HepG2 (cell line): ENCODE data around the gene DPH1. TPM values are rescaled to one million over a fixed set of nuclear protein-coding genes. Genes with fewer than 3 reads are reported as not detected.

Experiments
- FOXJ3 ChIP-seq: sonication (generic); formaldehyde crosslinking; IDR thresholded peaks from 2 replicates; pipeline ENCODE4 v1.4.0; 2020; ENCODE audit warnings: missing genetic modification reagents, mild to moderate bottlenecking, borderline replicate concordance
- FOXK1 ChIP-seq: sonication (generic); formaldehyde crosslinking; IDR thresholded peaks from 2 replicates; pipeline ENCODE4 v1.4.0; 2020; ENCODE audit warnings: low read depth, missing genetic modification reagents, borderline replicate concordance
- HNF4A ChIP-seq: sonication (generic); formaldehyde crosslinking; IDR thresholded peaks from 2 replicates; pipeline ENCODE4 v1.4.0; 2020; ENCODE audit warnings: missing genetic modification reagents
- HOXD1 ChIP-seq: sonication (generic); formaldehyde crosslinking; IDR thresholded peaks from 2 replicates; pipeline ENCODE4 v1.5.0; 2020; ENCODE audit warnings: missing genetic modification reagents
- KLF11 ChIP-seq: IDR thresholded peaks from 2 replicates; pipeline ENCODE4 v1.6.1; 2016; ENCODE audit warnings: missing compliant biosample characterization
- KMT2B ChIP-seq: IDR thresholded peaks from 2 replicates; pipeline ENCODE4 v1.6.1; 2016; ENCODE audit warnings: missing genetic modification reagents, missing compliant biosample characterization
- MZF1 ChIP-seq: sonication (generic); formaldehyde crosslinking; IDR thresholded peaks from 2 replicates; pipeline ENCODE4 v1.8.1; 2023; ENCODE audit warnings: mild to moderate bottlenecking, missing genetic modification reagents, borderline replicate concordance
- NFATC3 ChIP-seq: sonication (generic); formaldehyde crosslinking; IDR thresholded peaks from 2 replicates; pipeline ENCODE4 v1.5.1; 2020; ENCODE audit warnings: mild to moderate bottlenecking, missing genetic modification reagents
- PHF21A ChIP-seq: sonication (generic); formaldehyde crosslinking; IDR thresholded peaks from 2 replicates; pipeline ENCODE4 v1.5.0; 2020; ENCODE audit warnings: mild to moderate bottlenecking, missing genetic modification reagents
- POGZ ChIP-seq: sonication (generic); formaldehyde crosslinking; IDR thresholded peaks from 2 replicates; pipeline ENCODE4 v1.4.0; 2020; ENCODE audit warnings: mild to moderate bottlenecking, missing genetic modification reagents
- SCMH1 ChIP-seq: sonication (generic); formaldehyde crosslinking; IDR thresholded peaks from 2 replicates; pipeline ENCODE4 v1.9.0; 2021; ENCODE audit warnings: missing genetic modification reagents, mild to moderate bottlenecking, borderline replicate concordance
- STAT6 ChIP-seq: sonication (generic); formaldehyde crosslinking; IDR thresholded peaks from 2 replicates; pipeline ENCODE4 v1.4.0; 2020; ENCODE audit warnings: missing genetic modification reagents, mild to moderate bottlenecking, borderline replicate concordance
- ZBTB39 ChIP-seq: sonication (generic); formaldehyde crosslinking; IDR thresholded peaks from 2 replicates; pipeline ENCODE4 v1.5.0; 2020; ENCODE audit warnings: missing genetic modification reagents
- ZHX2 ChIP-seq, 2 experiments: sonication (generic) in 1 of 2; formaldehyde crosslinking in 1 of 2; IDR thresholded peaks; 2 replicates each; pipeline versions ENCODE4 v1.6.1 to v1.9.0; 2014 to 2022; ENCODE audit warnings: antibody characterized with exemption in 1 of 2, borderline replicate concordance in 1 of 2, inconsistent platforms in 1 of 2, low read depth in 1 of 2, missing genetic modification reagents in 1 of 2
- ZNF607 ChIP-seq: sonication (generic); formaldehyde crosslinking; IDR thresholded peaks from 2 replicates; pipeline ENCODE4 v1.5.1; 2020; ENCODE audit warnings: missing genetic modification reagents, mild to moderate bottlenecking, borderline replicate concordance
- ZNF781 ChIP-seq: sonication (generic); formaldehyde crosslinking; IDR thresholded peaks from 2 replicates; pipeline ENCODE4 v1.5.1; 2020; ENCODE audit warnings: borderline replicate concordance, mild to moderate bottlenecking, missing genetic modification reagents; ENCODE audit errors: not compliant biosample characterization
- polyA plus RNA-seq, 8 experiments: library from polyadenylated mRNA; depleted of rRNA in 3 of 8; stranded (reverse) in 7 of 8; unstranded in 1 of 8; fragments of >200 nt; fragmentation: Illumina TruSeq in 4 of 8; extraction: Trizol in 4 of 8; gene quantifications; 2 replicates each; pipeline versions ENCODE4 v1.2.1 to v1.2.3, GENCODE V29; 2011 to 2016; ENCODE audit warnings: low read depth in 4 of 8, missing spikeins in 1 of 8, mixed read lengths in 1 of 8; ENCODE audit not compliant: insufficient read depth in 1 of 8
- total RNA-seq, 5 experiments: library from RNA; depleted of rRNA; stranded (reverse); fragments of >200 nt; fragmentation: Illumina TruSeq; extraction: Trizol; gene quantifications; 2 replicates each; pipeline ENCODE4 v1.2.3, GENCODE V29; 2016; ENCODE audit warnings: low read depth in 1 of 5

Gene DPH1
- total and polyA plus RNA-seq, 2 of the 13 experiments (the other 11 are each of a cell fraction or from before 2014, with no cell fraction given) = 25.3 to 42.8 TPM

GRCh38 chr17:2029911-2030778, at the start of gene DPH1 (continued):
- TF ChIP-seq ZHX2 (IDR thresholded peaks at IDR 0.05; ENCODE audit: low read depth) (peak; percentile 74; the same call in 1 of the 2 replicates), ZHX2 (CRISPR knock-in tag; IDR thresholded peaks at IDR 0.05; ENCODE audit: borderline replicate concordance) (no peak; the same call in 1 of the 2 replicates), POGZ (CRISPR knock-in tag) (peak; percentile 73), KLF11 (CRISPR knock-in tag) (peak; percentile 64; the same call in 1 of the 2 replicates), ZNF781 (peak; percentile 19), HNF4A (CRISPR knock-in tag) (no peak), FOXK1 (peak; percentile 86), PHF21A (peak; percentile 64), KMT2B (CRISPR knock-in tag) (peak; percentile 88), MZF1 (CRISPR knock-in tag) (no peak), SCMH1 (no peak), HOXD1 (0 out of 2 replicates have a peak, but pooled peaks have one; percentile 44), FOXJ3 (CRISPR knock-in tag) (peak; percentile 47; the same call in 1 of the 2 replicates), ZBTB39 (CRISPR knock-in tag) (peak; percentile 49; the same call in 1 of the 2 replicates), STAT6 (CRISPR knock-in tag) (0 out of 2 replicates have a peak, but pooled peaks have one; percentile 50), ZNF607 (CRISPR knock-in tag) (peak; percentile 61; the same call in 1 of the 2 replicates), NFATC3 (CRISPR knock-in tag) (no peak)
